ENCODE data around the gene EIPR1.

The EIPR1 gene

DNA sequence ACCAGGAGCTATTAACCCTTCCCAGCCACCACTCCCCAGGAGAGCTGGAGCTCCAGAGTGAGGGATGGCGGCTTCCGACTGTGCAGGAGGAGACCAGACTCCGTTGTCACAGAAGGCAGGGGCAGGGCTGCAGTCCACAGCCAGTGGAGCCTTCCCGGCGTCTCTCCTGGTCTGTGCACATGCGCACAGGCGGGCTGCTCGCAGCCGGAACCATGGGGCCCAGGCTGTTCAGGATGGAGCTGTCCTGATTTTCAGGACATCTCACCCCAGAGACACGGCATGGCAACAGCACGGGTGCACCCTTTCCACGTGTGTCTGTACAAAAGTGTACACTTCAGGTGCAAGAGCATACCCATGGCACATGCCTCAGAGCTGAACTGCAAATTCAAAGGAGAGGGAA, 28.9 kb downstream of the EIPR1 start:
- DNase-seq = peak; percentile 80
- Histone ChIP-seq H3K9me3 (no peaks in the 10 kb centered on the region), H3K4me3 (ENCODE audit: low read depth, low read length) (peak overlapping the region; percentile 71), H3K4me1 (peaks cover 5% of the 10 kb centered on the region; the same call in 1 of the 2 replicates), H3K27me3 (no peaks in the 10 kb centered on the region), H3K36me3 (peaks cover 13% of the 10 kb centered on the region)
- TF ChIP-seq, protein P1, sequence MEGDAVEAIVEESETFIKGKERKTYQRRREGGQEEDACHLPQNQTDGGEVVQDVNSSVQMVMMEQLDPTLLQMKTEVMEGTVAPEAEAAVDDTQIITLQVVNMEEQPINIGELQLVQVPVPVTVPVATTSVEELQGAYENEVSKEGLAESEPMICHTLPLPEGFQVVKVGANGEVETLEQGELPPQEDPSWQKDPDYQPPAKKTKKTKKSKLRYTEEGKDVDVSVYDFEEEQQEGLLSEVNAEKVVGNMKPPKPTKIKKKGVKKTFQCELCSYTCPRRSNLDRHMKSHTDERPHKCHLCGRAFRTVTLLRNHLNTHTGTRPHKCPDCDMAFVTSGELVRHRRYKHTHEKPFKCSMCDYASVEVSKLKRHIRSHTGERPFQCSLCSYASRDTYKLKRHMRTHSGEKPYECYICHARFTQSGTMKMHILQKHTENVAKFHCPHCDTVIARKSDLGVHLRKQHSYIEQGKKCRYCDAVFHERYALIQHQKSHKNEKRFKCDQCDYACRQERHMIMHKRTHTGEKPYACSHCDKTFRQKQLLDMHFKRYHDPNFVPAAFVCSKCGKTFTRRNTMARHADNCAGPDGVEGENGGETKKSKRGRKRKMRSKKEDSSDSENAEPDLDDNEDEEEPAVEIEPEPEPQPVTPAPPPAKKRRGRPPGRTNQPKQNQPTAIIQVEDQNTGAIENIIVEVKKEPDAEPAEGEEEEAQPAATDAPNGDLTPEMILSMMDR (IDR thresholded peaks at IDR 0.05; ENCODE audit: low read depth, low read length) = no peak

DNA sequence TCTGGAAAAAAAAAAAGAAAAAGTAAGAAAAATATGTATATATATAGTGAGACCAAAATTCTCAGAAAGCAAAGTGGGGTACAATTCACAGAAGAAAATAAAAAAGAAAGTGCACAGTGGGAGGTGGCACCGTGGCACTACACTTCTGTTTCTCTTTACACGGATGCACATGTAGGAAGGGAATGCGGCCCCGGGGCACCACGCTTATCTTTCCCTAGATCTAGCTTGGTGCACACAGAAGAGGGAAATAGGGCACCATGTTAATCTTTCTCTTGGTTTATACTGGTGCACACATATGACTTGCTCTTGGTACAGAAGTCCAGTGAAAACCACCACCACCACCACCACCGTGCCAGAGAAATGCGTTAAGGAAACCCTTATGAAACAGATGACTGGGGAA, 32.0 kb downstream of the EIPR1 start:
- TF ChIP-seq, protein P1 (IDR thresholded peaks at IDR 0.05; ENCODE audit: low read depth, low read length) = no peak
- Histone ChIP-seq H3K4me1 (0 out of 2 replicates have a peak, but pooled peaks cover 4% of the 10 kb centered on the region), H3K36me3 (peaks cover 3% of the 10 kb centered on the region), H3K9me3 (no peaks in the 10 kb centered on the region), H3K4me3 (ENCODE audit: low read depth, low read length) (no peak overlapping the region), H3K27me3 (no peaks in the 10 kb centered on the region)
- DNase-seq = no peak

DNA sequence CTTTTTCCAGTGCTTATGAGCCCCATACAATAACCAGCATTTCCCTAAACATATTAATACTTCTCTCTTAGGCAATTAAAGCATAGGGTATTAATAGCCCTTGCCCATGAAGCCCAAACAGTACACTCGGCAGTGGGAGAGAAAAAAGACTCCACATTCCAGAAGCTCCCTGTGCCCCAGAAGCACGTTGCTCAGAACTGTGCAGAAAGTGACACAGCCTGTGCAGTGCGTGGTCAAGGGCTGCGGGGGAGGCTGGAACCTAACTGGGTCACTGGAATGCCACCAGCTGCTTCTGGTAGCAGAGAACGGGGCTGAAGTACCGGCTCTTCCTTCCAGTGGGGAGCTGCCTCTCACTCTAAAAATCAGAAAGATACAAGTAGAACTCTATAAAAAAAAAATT, 32.7 kb downstream of the EIPR1 start:
- TF ChIP-seq, protein P1 (IDR thresholded peaks at IDR 0.05; ENCODE audit: low read depth, low read length) = no peak
- Histone ChIP-seq H3K4me3 (ENCODE audit: low read depth, low read length) (no peak overlapping the region), H3K36me3 (no peaks in the 10 kb centered on the region; the same call in 1 of the 2 replicates), H3K9me3 (no peaks in the 10 kb centered on the region), H3K27me3 (no peaks in the 10 kb centered on the region), H3K4me1 (0 out of 2 replicates have a peak, but pooled peaks cover 4% of the 10 kb centered on the region)
- no peak for DNase-seq

DNA sequence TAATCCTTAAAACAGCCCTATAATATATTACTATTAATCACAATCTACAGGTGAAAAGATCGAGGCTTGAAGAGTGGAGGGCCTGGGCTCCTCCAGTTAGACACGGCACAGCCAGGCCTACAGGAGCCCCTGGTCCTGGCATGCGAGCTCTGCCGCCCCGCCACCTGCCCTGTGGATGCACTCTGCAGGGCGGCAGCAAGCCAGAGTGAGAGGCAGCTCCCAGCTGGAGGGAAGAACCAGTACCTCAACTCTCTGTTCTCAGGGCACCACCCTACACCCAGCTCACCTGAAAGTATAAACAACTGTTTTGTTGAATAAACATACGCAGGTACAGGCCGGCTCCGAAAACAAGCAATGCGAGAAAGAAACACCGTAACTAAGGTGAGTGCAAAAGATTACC, 34.6 kb downstream of the EIPR1 start:
- no peaks in the 10 kb centered on the region; the same call in 1 of the 2 replicates for H3K36me3 ChIP-seq
- TF ChIP-seq, protein P1 (IDR thresholded peaks at IDR 0.05; ENCODE audit: low read depth, low read length) = no peak

DNA sequence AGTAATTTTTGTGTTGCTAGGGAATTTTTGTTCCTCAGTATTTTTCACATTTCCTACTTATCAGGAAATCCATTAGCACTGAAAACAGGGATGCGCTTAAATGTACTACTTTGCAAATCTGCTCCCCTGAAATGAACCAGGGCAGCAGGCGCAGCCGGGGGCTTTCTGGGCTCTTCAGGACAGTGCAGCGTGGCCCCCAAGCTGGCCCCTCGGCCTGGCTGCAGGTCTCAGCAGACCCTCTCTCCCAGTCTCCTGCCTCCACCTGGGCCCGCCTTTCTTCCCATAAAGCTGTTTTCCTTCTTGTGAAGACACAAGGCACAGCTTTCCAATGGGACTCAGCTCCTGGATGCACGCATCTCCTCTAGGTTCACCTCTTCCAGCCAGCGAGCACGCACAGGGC, 35.3 kb downstream of the EIPR1 start:
- TF ChIP-seq, protein P1 (IDR thresholded peaks at IDR 0.05; ENCODE audit: low read depth, low read length) = no peak
- no peaks in the 10 kb centered on the region for H3K27me3 ChIP-seq
- H3K4me1 ChIP-seq = no peaks in the 10 kb centered on the region
- H3K4me3 ChIP-seq (ENCODE audit: low read depth, low read length) = no peak overlapping the region
- H3K9me3 ChIP-seq = no peaks in the 10 kb centered on the region
- H3K36me3 ChIP-seq = no peaks in the 10 kb centered on the region
- DNase-seq = no peak

More for the DNA sequence above, 34.6 kb downstream of the EIPR1 start:
- no peak for DNase-seq
- H3K4me1 ChIP-seq = no peaks in the 10 kb centered on the region
- no peak overlapping the region for H3K4me3 ChIP-seq (ENCODE audit: low read depth, low read length)
- no peaks in the 10 kb centered on the region for H3K9me3 ChIP-seq
- H3K27me3 ChIP-seq = no peaks in the 10 kb centered on the region

DNA sequence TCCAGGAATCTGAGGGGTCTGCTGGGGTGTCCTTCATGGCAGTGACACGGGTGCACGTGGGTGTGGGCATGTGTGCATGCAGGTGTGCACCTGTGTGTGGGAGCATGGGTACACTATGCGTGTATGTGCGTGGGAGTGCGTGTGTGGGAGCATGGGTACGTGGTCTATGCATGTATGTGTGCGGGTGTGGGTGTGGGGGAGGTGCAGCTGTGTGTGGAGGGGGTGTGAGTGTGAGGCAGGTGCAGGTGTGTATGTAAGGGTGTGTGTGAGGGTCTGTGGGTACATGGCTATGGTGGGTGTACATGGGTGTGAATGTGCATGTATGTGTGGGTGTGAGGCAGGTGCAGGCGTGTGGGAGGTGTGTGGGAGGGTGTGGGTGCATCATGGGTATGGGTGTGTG, 36.3 kb downstream of the EIPR1 start:
- H3K27me3 ChIP-seq = no peaks in the 10 kb centered on the region
- DNase-seq = no peak
- no peaks in the 10 kb centered on the region for H3K9me3 ChIP-seq
- TF ChIP-seq, protein P1 (IDR thresholded peaks at IDR 0.05; ENCODE audit: low read depth, low read length) = no peak
- H3K36me3 ChIP-seq = no peaks in the 10 kb centered on the region; the same call in 1 of the 2 replicates
- no peak overlapping the region for H3K4me3 ChIP-seq (ENCODE audit: low read depth, low read length)
- no peaks in the 10 kb centered on the region for H3K4me1 ChIP-seq
